Calu3 (cell line): ENCODE data around the gene CD22. TPM values are rescaled to one million over a fixed set of nuclear protein-coding genes. Genes with fewer than 3 reads are reported as not detected.
"Not testable (repeated sequence)": the region's sequence is repeated elsewhere in the genome, so short reads cannot be mapped to it uniquely, and the experiment has no call there.

ENCODE experiments used
- BruUV-seq: library from RNA; stranded (reverse); fragments of 400-500 nt; replicated peaks from 2 replicates; lab custom pipeline; 2021; lab: Mats Ljungman, UMichigan
- CTCF ChIA-PET: fragments of 300-600 bp; sonication (Branson Sonifier 250); formaldehyde crosslinking; loops from one replicate; lab custom pipeline; 2022; ENCODE audit warnings: antibody characterized with exemption; lab: Charles Lee
- DNase-seq: peaks from one replicate; pipeline ENCODE4 v3.0.0; 2022
- H3K27ac Mint-ChIP-seq: one replicate; pipeline ENCODE4 v1.8.0; 2022; ENCODE audit warnings: mixed read lengths; ENCODE audit not compliant: unreplicated experiment
- H3K27me3 Mint-ChIP-seq: one replicate; pipeline ENCODE4 v1.8.0; 2022; ENCODE audit warnings: mixed read lengths; ENCODE audit not compliant: unreplicated experiment
- H3K36me3 Mint-ChIP-seq: one replicate; pipeline ENCODE4 v1.8.0; 2022; ENCODE audit warnings: mild to moderate bottlenecking, moderate library complexity, mixed read lengths; ENCODE audit not compliant: insufficient read depth, unreplicated experiment
- H3K4me1 Mint-ChIP-seq: one replicate; pipeline ENCODE4 v1.8.0; 2022; ENCODE audit warnings: mild to moderate bottlenecking, low read depth, mixed read lengths; ENCODE audit not compliant: unreplicated experiment
- H3K4me3 Mint-ChIP-seq: one replicate; pipeline ENCODE4 v1.8.0; 2022; ENCODE audit warnings: mild to moderate bottlenecking, low read depth, moderate library complexity, mixed read lengths; ENCODE audit not compliant: unreplicated experiment
- H3K9me3 Mint-ChIP-seq: one replicate; pipeline ENCODE4 v1.8.0; 2022; ENCODE audit warnings: low read depth, mixed read lengths; ENCODE audit not compliant: unreplicated experiment
- CTCF ChIP-seq: fragments of 200-600 bp; IDR thresholded peaks from one replicate; pipeline ENCODE4 v1.8.0; 2022; ENCODE audit warnings: antibody characterized with exemption; ENCODE audit not compliant: unreplicated experiment
- intact Hi-C: fragments of 100-400 bp; cut with micrococcal nuclease; formaldehyde crosslinking; loops from one replicate; pipeline ENCODE4 v1.10.0; 2022; ENCODE audit not compliant: unreplicated experiment
- total RNA-seq: library from RNA; stranded (reverse); gene quantifications from 2 replicates; pipeline ENCODE4 v1.2.3, GENCODE V29; 2022

CD22 gene
- total RNA-seq, 1 experiment from 2014 or later: 5.9 TPM

GRCh38 chr19:35284153-35285094, 44.6 kb upstream of the CD22 start:
- intact Hi-C loops: no loop called here
- DNase-seq: no peak
- peaks cover 32% of the 10 kb centered on the region for H3K27me3 Mint-ChIP-seq
- H3K27ac Mint-ChIP-seq: no peak overlapping the region
- TF ChIP-seq CTCF: no peak
- no peak overlapping the region for H3K4me3 Mint-ChIP-seq
- H3K9me3 Mint-ChIP-seq: no peaks in the 10 kb centered on the region
- no TSS peak for BruUV-seq
- CTCF ChIA-PET: interaction anchor here (0.6 to 0.8 kb wide), 2 partner anchors 12 to 41 kb away, joined by 4 to 5 read pairs; no protein-coding TSS in a partner anchor
- peaks cover 11% of the 10 kb centered on the region for H3K36me3 Mint-ChIP-seq
- no peaks in the 10 kb centered on the region for H3K4me1 Mint-ChIP-seq

DNA sequence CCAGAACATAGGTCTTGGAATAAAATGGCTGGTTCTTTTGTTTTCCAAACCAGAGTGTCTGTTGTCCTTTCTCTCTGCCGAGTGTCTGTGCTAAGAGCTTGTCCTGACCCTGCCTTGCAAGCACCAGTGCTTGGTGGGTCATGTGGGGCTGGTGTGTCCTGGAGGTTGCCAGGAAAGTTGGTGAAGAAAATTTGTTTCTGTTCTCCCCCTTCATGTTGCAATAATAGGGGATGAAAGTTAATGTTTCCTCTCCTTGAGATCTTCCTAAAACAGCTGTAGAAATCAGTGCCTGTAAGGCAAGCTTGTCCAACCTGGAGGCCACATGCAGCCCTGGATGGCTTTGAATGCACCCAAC, 43.9 kb upstream of the CD22 start:
- no peaks in the 10 kb centered on the region for H3K9me3 Mint-ChIP-seq
- no peak overlapping the region for H3K27ac Mint-ChIP-seq
- no peak for TF ChIP-seq CTCF
- H3K27me3 Mint-ChIP-seq: peaks cover 32% of the 10 kb centered on the region
- CTCF ChIA-PET: interaction anchor here (0.6 to 0.8 kb wide), 2 partner anchors 10 to 12 kb away, joined by 3 to 5 read pairs; no protein-coding TSS in a partner anchor
- intact Hi-C loops: no loop called here
- peaks cover 6% of the 10 kb centered on the region for H3K36me3 Mint-ChIP-seq
- DNase-seq: no peak
- no peak overlapping the region for H3K4me3 Mint-ChIP-seq
- no peaks in the 10 kb centered on the region for H3K4me1 Mint-ChIP-seq
- BruUV-seq: no TSS peak

GRCh38 chr19:35285465-35285864, 43.5 kb upstream of the CD22 start:
- H3K36me3 Mint-ChIP-seq, BruUV-seq, H3K4me3 Mint-ChIP-seq, intact Hi-C loops, H3K4me1 Mint-ChIP-seq, H3K9me3 Mint-ChIP-seq, H3K27ac Mint-ChIP-seq, DNase-seq: not testable (repeated sequence)
- CTCF ChIA-PET: interaction anchor here (0.7 to 0.8 kb wide), 2 partner anchors 11 to 286 kb away, joined by 3 read pairs; no protein-coding TSS in a partner anchor
- H3K27me3 Mint-ChIP-seq: peaks cover 35% of the 10 kb centered on the region

DNA sequence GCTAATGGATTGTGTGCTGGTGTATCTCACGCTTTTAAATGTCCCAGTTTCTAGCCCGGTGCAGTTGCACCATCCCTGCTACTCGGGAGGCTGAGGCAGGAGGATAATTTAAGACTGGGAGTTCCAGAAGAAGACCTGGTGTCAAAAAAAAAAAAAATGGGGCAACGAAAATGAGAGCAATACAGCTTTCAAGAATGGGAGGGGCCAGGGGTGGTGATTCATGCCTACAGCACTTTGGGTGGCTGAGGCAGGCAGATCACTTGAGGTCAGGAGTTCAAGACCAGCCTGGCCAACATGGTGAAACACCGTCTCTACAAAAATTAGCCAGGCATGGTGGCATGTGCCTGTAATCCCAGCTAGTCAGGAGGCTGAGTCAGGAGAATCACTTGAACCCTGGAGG, 42.9 kb upstream of the CD22 start:
- CTCF ChIA-PET: interaction anchor here (0.7 kb wide), 1 partner anchor 287 kb away, joined by 3 read pairs; no protein-coding TSS in a partner anchor
- BruUV-seq, H3K27ac Mint-ChIP-seq, intact Hi-C loops, DNase-seq, H3K4me3 Mint-ChIP-seq, H3K36me3 Mint-ChIP-seq, H3K4me1 Mint-ChIP-seq, H3K9me3 Mint-ChIP-seq: not testable (repeated sequence)
- H3K27me3 Mint-ChIP-seq: peaks cover 38% of the 10 kb centered on the region

GRCh38 chr19:35287713-35288112, 41.3 kb upstream of the CD22 start:
- Mint-ChIP-seq H3K27me3 (peaks cover 38% of the 10 kb centered on the region), H3K4me1 (no peaks in the 10 kb centered on the region), H3K9me3 (no peaks in the 10 kb centered on the region), H3K27ac (no peak overlapping the region), H3K36me3 (no peaks in the 10 kb centered on the region), H3K4me3 (no peak overlapping the region)
- DNase-seq: no peak
- no peak for TF ChIP-seq CTCF
- CTCF ChIA-PET: no interaction called here
- intact Hi-C loops: no loop called here
- BruUV-seq: no TSS peak
